Metanephros (tissue), 1 donor: ENCODE measurements around the gene PDC. TPM values are rescaled to one million over a fixed set of nuclear protein-coding genes. Genes with fewer than 3 reads are reported as not detected.

Experiments
- total RNA-seq: library from RNA; depleted of rRNA; stranded (reverse); fragments of >200 nt; gene quantifications from one replicate; pipeline ENCODE4 v1.2.3, GENCODE V29; 2014

Gene PDC
- not detected for total RNA-seq

GRCh38 chr1:186461014-186461413 is at the start of gene PDC:
TSS of gene PDC (minus strand) at chr1:186461114. CDS start at chr1:186449459, 11,655 bp downstream.

Other genes with a start within 250 kb of the PDC start
- gene PRG4, start 164.8 kb downstream of the PDC start, total RNA-seq = 0.06 TPM
- gene TPR, start 85.9 kb downstream of the PDC start, total RNA-seq = 105 TPM
- 19.7 TPM for gene ODR4, start 85.3 kb downstream of the PDC start, total RNA-seq
- 3.6 TPM for gene PTGS2, start 219.3 kb upstream of the PDC start, total RNA-seq